Activated effector memory CD4-positive, alpha-beta T cell treated with Interleukin-2 at 50 U/mL for 16 hours (primary cell): ENCODE results near the gene PSMA5.
"Not testable (repeated sequence)": the region's sequence is repeated elsewhere in the genome, so short reads cannot be mapped to it uniquely, and the experiment has no call there.

Source experiments
- DNase-seq: peaks from one replicate; pipeline ENCODE4 v3.0.0-alpha.2; 2020

PSMA5 gene

DNA sequence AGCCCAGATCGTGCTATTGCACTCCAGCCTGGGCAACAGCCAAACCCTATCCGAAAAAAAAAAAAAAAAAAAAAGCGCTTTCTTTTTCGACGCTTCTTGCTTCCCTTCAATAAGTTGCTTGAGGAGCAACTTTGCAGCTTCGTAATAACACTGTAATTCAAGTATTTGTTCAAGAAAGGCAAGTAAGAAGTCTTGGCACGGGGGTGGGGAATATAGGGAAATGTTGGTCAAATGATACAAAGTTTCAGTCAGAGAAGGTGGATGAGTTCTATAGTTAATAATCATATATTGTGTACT, 871 bp upstream of the PSMA5 start:
- DNase-seq = no peak

DNA sequence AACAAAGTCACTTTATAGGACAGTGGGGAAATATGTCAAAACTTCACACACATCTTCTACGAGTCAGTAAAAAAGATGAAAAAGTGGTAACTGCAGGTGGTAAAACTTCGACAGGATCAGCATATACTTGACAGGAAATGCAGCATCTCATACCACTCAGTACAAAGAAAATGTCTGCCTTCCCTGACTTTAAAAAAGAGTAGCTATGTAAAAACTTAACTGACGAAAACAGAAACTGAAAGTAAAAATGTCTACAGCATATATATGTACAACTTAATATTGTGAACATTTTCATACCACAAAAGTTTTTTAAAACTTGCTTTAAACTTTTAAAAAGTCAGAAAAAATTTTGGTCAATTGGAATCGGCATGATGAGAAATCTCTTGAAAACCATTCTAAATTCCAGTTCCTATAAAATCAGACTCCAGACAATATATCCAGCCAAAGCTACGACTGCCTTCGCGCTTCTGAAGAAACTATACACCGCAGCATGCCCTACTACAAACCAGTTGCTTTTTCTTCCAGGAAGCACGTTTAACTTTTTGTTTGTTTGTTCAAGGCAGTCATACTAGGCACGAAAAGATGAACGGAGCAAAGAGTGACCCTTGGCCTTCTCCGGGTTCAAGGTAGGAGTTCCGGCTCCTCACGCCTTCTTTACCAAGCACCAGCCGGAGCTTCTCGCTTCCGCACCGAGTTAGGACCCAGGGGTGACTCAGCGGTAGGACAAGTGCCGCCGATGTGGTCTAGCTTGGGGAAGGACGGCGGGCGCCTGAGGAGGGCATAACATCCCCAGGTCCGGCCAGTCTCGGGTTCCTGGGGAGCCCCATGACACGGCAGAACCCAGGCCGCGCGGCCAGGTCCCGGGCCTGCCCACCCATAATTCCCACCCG, 612 bp downstream of the PSMA5 start:
- DNase-seq = no peak

DNA sequence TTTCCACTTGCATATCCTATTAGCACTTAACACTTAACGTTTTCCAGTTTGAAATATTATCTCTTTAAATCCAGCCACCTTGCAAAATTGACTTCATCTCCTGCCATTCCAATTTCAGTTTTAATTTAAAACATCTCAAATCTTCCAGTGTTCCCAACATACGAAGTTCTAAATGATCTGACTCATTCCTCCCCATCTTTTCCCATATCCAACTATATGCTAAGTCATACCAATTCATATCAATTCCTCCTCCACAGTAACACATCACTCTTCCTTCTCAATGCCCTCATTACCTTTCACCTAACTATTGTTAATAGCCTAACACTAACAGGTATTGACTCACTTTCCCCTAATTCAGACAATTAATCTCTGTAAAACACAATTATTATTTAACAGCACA, 2.8 kb downstream of the PSMA5 start:
- DNase-seq = no peak

DNA sequence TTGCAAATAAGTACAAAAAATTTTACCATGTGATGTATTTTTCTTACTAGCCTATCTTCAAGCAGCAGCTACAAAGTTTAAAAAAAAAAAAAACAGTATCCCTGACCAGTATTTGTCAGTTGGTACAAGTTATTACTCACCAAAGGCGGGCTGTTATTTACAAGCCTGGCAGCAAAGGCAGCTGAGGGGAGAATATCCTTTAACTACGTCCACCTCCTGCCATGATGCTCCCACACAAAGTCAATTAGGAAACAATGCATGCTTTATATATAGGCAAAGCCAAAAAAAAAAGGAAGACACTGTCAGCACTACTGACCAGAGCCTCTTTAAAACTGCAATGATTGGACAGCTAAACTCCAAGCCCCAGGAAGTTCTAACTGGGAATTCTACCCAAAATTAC, 13.7 kb downstream of the PSMA5 start:
- no peak for DNase-seq

DNA sequence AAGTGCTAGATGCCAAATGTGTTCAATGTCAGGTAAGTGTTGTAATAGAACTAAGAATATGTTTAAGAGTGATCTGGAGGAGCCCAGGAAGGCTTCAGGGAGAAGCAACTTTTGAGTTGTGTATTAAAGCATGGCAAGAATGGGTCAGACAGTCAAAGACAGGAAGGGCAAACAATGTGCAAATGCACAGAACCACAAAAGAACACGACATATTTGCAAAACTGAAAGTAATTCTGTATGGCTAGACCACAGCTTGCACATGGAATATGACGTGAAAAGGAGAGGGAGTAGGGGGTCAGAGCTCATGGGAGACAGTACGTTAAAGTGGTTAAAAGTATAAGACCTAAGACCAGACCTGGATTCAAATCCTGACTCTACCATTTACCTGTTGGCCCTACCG, 21.4 kb downstream of the PSMA5 start:
- DNase-seq = no peak

DNA sequence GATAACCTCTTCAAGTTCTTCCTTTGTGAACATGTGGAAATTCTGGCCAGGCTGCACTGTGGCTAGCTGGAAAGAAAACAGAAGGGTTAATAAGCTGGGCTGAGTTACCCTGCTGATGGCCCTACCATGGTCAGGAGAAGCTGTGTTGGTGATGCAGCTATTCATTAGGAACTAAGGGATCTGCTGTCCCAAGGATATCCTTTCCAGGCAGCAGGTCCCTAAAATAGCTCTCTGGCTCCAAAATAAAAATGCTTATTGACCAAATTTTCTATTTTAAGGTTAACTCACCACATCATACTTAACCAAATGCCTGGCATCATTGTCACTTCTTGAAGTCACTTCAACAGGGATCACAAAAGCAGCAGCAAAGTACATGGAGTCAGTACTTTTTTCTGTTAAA, 24.2 kb downstream of the PSMA5 start:
- DNase-seq = no peak

DNA sequence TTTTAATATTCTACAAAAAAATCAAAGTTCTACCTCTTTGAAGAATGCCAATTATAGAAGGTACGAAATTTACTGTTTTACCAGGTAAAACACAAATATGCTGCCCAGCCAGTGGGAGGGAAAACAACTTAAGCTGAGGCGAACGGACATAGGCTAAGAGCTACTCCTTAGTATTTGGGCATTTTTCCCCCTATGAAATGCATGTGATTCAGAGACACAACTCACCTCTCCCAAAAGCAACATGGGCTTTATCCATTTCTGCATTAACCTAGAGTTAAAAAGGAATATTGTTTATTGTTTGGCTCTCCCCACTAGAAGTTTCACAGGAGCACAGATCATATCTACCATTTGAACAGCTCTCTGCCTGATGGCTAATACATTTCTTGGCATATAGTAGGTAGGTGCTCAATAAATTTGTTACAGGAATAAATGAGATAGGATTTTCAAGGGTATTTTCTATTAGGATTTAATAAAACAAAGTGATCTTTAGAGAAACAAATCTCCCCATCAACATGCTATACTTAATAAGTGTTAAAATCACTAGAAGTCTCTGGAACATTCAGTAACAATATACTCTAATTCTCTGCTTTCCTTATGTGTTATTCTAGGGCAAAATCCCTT, 26.1 kb downstream of the PSMA5 start:
- DNase-seq = no peak

DNA sequence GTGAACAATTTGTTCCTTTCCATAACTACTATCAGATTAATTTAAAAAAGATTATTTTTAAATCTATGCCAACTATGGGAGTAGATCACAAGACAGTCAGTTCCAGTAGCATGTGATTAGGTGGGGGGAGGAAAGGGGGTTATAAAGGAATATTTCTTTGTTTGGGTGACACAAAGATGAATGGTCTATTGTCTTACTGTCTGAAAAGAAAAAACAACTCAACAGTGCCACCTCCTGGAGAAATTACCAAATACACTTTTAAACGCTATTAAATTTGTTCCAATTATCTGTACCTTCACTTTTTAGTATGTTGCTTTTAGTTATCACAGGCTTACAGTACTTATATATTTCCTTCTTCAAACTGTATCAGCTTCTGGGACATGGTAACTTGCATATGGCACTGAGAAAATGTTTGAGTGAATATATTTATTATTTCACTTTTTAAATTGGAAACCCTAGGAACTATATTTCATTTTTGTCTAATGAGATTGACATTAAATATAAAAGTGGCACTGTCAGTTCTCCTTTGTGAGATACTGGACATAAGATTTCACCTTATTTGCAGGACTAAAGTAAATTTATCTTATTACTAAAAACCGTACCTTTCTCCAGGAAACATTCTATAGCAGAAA, 26.8 kb downstream of the PSMA5 start:
- no peak for DNase-seq

DNA sequence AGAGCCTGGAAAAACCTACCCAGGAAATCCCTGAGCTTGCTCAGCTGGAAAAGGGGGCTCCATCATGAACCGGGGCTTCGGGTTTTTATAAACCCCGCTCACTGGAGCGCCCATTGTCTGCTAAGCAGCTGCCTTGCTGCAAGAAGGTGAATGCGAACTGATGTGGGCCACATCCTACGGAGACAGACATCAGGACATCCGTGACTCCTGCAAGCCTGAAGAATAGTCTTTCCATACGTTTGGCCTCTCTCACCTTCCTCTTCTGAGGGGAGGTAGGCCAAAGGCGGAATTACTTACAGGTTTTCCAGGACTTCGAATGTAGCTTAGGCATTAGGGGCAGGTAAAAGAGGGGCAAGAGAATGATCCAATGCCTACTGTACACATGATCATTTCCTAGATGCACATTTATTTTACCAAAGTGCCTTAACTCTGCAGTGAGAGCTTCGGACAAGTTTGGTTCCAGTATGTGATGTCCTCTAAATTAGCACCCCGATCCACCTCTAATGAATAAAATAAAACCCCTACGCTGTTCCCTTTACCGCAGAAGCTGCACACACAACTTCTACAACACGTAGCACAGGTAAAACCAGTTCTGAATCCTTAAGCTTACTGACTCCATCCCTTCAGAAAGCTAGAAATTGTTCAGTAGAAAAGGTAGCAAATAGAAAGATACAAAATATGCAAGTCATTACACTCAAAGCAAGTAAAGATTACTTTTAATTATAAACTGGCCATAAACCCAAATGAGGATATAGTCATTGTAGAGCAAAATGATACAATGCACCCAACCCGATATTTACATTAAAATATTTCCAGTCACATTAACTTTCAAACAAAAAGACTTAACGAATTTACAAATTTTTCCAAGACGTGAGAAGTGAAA, 27.7 kb downstream of the PSMA5 start:
- DNase-seq = no peak

DNA sequence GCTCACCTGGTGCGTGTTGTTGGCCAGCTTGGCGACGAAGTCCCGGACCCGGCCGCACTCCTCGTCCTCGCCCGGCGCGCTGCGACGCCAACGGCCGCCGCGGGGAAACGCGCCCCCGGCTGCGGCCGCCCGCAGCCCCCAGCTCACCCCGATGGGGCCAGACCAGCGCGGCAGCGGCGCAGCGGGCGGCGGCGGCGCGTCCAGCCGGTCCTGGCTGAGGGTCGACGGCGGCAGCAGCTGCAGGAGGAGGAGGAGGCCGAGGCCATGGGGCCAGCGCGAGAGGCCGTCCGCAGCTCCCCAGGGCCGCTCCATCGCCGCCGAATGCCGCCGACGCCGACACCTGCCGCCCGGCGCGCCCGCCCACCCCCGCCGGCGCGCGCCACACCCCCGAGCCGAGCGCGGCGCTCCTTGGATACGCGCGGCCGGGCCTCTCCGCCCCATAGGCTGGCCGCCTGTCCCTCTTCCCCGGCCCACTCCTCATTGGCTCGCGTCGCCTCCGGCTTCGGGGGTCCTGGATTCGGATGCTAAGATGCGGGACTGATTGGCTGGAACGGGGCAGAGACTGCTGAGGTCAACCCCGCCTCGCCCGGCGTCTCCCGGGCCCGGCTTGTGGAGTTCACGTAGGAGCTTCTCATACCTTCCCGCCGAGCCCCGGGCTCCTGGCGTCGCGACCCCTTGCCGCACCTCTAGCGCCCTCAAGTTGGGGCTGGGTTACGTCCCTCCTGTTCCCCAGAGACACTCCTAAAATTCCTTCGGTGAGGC, 28.5 kb downstream of the PSMA5 start, which contains the start of gene SORT1:
Gene SORT1, minus strand, starts transcription at position 338 of the 762 bp plus-strand sequence. Its CDS starts 26 bp downstream, at position 312.
- DNase-seq = peak; percentile 26

DNA sequence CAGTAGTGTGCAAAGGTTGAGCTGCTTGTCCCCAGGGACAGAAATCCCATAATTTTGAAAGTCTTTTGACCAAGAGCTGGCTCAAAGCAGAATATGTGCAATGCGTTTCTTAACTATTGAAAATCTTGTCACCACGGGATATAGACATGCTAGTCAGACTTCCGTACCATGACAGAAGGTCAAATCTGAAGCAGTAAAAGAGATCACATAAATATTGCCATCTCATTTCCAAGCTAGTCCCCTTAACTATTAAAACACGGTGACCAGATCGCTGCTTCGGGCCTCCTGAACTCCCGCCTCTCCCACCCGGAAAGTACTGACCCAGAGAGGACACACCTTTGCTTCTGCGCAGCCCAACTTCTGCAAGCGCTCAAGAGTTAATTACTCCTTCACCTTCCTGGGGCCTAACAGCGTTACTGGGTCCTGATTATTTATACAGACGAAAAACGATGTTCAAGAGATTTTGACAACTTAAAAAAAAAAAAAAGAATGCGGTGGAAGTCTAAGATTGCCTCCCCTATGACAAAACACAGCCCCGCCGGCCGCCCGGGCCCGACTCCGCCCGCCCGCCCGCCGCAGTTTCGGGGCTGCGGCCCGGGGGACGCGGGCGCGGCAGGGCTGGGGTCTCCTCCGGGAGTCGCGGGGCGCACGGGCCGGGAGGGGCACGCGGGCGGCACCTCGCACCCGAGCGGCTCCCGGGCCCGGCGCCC, 29.2 kb downstream of the PSMA5 start:
- no peak for DNase-seq

DNA sequence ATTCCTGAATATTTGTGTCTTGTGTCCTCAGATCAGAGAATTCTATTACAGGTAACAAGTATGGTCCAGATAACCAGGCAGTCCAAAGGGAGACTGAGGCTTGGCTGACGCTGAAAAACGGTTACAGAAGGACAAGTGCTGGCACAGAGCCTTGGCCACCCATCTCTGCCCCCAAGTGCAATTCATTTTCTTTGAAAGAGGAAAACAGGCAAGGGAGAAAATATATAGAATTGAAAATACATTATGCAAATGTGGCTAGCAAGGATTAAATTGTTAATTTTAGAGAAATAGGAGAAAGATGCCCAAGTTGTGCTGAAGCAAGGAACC, 29.8 kb downstream of the PSMA5 start:
- no peak for DNase-seq

DNA sequence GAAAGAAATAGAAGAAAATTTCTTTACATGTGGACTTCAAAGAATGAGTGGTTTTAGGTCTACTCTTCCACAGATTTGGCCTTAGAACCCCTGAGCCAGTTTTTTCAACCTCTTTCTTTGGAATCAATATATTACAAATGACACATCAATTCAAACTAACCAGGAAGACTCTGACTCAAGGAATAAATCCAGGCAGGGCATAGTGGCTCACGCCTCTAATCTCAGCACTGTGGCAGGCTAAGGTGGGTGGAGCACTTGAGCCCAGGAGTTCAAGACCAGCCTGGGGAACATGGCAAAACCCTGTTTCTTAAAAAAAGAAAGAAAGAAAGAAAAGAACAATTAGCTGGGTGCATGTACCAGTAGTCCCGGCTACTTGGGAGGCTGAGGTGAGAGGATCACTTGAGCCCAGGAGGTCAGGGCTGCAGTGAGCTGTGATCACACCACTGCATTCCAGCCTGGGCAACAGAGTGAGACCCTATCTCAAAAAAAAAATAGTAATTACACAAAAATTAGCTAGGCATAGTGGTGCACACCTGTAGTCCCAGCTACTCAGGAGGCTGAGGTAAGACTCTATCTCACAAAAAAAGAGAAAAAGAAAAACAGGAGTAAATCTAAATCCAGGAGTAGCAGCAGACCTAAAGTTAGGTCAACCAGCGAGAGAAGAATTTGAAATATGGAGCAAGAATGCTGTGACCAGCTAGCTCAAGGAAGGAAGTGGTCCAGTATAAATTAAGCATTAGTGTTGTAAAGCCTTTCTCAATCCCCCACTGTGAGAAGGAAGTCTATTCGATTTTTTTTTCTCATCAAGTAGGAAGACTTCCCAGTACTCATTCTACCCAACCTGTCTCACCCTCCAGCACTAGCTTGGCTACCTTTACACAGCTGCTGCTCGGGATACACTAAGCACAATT, 30.4 kb downstream of the PSMA5 start:
- DNase-seq = no peak

DNA sequence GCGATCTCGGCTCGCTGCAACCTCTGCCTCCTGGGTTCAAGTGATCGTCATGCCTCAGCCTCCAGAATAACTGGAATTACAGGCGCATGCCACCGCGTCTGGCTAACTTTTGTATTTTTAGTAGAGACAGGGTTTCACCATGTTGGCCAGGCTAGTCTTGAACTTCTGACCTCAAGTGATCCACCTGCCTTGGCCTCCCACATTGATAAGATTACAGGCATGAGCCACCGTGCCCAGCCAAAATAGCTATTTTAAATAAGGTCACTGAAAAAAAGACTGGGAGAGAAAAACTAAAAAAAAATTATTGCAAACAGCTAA, 31.0 kb downstream of the PSMA5 start:
- not testable (repeated sequence) for DNase-seq

DNA sequence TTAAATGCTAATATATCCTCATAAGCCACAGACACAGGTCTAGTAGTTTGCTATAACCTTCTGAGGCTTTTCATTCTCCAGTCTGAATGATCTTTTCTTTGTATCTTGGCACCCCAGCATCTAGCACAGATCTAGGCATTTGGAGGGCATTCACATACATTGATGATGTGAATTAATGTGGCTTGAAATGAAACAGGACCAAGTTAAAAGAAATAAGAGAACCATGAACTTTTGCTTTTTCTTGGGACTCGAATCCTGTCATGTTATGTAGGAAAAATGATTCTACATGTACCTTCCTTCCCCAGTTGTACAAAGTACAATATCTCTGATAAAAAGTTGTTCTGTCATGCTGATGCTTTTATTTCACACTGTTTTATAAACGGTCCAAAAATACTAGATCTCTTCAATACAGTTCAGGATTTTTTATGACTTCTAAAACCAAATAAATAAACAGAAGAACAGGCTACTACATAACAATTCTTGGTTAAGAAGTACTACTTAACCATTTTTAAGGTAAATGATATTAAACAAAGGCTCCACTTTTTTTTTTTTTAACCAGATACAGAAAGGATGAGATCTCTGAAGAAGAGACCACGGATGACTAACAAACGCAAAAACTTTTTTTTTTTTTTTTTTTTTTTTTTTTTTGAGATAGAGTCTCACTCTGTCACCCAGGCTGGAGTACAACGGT, 31.5 kb downstream of the PSMA5 start:
- no peak for DNase-seq

DNA sequence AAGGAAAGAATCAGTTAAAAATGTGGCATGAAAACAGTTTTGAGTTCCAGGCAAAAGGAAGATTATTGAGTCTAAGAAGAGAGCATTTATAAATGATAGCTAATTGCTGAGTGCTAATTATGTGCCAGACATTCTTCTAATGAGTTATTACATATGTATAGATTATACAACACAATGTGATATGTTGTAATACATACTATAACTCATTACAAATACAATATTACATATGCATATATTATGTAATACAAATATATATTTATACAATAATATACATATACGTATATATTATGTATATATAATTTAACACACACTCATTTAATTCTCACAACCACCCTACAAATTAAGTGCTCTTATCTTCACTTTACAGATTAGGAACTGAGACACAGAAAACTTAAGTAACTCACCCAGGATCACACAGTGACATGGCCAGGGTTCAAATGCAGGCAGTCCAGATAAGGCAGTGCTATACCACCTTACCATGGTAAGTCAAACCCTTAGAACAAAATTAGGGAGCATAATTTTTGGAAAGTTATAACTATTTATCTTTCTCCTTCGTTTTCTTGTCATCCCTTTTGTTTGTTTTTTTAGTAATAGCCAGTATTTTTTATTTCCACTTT, 32.5 kb downstream of the PSMA5 start:
- no peak for DNase-seq

DNA sequence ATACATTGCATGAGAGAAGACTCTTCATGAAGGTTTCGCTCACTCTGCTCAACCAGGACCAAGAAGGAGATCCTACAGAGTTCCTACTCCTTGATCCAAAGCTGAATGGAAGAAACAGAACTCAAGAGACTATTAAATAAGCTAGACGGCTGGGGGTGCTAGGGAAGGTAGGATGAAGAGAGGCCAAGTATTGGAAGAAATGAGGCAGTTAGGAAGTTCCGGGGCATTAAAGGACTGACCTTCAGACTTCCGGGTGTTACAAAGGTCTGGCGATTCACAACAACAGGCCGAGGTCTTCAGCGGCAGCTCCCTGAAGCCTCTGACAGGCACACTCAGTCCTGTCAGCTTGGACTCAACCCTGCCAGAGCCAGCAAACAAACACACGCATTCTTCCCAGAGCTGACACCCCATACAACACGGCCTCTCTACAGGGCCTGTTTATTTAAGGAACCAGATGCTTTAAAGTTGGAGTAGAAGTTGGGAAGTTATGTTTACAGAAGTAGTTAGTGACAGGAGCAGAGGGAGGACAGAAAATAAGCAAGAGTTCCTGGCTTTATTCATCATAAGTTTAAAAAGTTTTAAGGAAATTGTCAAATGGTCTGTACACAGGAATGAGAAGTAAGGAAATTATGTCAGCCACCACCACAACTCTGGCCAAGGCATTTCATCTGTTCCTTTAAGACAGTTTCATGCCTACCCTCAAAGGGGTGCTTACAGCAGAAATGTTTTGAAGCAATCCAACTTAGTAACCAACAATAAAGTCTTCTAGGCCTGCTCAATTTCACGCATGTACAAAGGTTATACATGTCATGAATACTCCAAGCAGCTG, 33.2 kb downstream of the PSMA5 start:
- no peak for DNase-seq

DNA sequence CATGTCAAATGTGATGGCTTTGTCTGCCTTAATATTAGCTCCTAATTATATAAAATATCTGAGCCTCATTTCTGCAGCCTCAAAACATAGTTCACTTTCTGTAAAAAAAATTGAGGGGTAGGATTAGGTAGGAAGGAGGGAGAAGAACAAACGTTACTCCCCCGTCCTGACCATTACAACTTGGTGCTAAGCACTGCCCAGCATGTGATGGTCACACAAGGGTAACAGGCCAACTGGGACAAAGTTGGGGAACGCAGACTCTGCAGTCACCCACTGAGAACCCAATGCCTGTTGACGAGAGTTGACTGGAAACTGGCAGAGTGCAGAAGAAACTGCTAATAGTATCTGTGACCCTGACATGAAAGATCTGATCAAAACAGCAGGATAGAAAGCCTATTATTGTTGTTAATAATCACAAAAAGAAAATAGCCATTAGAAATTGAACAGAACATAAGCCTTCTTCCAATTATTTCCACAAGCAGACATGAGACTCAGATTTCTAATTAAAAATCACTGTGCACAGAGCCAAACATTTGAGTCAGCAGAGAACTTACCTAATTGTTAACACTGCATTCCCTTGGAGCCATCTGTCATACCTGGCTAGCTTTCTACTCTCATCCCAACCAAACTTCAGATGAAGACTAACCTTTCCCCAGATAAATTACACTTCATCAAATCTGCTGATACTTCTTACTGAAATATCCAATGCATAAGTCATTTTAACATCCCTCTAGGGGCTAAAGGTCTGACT, 34.0 kb downstream of the PSMA5 start:
- DNase-seq = no peak
